ENCODE measurements around the gene BBS1. TPM values are rescaled to one million over a fixed set of nuclear protein-coding genes. Genes with fewer than 3 reads are reported as not detected.

Gene BBS1
- polyA plus RNA-seq, 1 of the 3 experiments (the other 2 are of a cell fraction), result 24.8 TPM

GRCh38 chr11:66497206-66497605 is 13.2 kb upstream of the BBS1 start:
- Histone ChIP-seq H2AFZ (ENCODE audit: low read depth) (no peak overlapping the region), H3K4me3 (ENCODE audit: low read depth in 2 of 2, low read length in 1 of 2) (no peak overlapping the region), H3K9ac (no peak overlapping the region), H3K36me3 (replicated peaks in 1 of 2; ENCODE audit: control insufficient read depth in 1 of 2, insufficient read depth in 2 of 2, low read length in 1 of 2) (peaks cover 4 to 30% of the 10 kb centered on the region in 2 experiments), H3K4me2 (no peak overlapping the region), H3K9me3 (no peaks in the 10 kb centered on the region), H3K27ac (ENCODE audit: low read depth in 2 of 2, low read length in 1 of 2) (no peak overlapping the region), H3K4me1 (ENCODE audit: control insufficient read depth in 1 of 2, insufficient read depth in 2 of 2, low read depth in 1 of 2, low read length in 1 of 2) (no peaks in the 10 kb centered on the region), H3K79me2 (ENCODE audit: insufficient read depth) (no peaks in the 10 kb centered on the region), H4K20me1 (ENCODE audit: insufficient read depth) (no peaks in the 10 kb centered on the region), H3K9me2 (no peaks in the 10 kb centered on the region), H3K27me3 (ENCODE audit: insufficient read depth) (no peaks in the 10 kb centered on the region), H3F3A (replicated peaks; ENCODE audit: insufficient read depth) (no peaks in the 10 kb centered on the region)
- TF ChIP-seq CHD2 (IDR thresholded peaks at IDR 0.05; ENCODE audit: low read length, partially characterized antibody) (no peak), SIN3A (IDR thresholded peaks at IDR 0.05; ENCODE audit: borderline replicate concordance, low read depth, low read length) (no peak), GATA2 (CRISPR knock-in tag; IDR thresholded peaks at IDR 0.05) (no peak), RFX5 (IDR thresholded peaks at IDR 0.05; ENCODE audit: low read length) (no peak), POLR2AphosphoS5 (IDR thresholded peaks at IDR 0.05; ENCODE audit: low read depth, low read length) (no peak), MXI1 (IDR thresholded peaks at IDR 0.05; ENCODE audit: low read depth, low read length) (no peak), FOXJ3 (CRISPR knock-in tag; IDR thresholded peaks at IDR 0.05) (no peak), TCF12 (IDR thresholded peaks at IDR 0.05) (no peak), FOSL2 (IDR thresholded peaks at IDR 0.05; ENCODE audit: borderline replicate concordance, low read depth) (no peak), YY1 (IDR thresholded peaks at IDR 0.05; ENCODE audit: low read depth) (no peak), EZH2phosphoT487 (IDR thresholded peaks at IDR 0.05; ENCODE audit: borderline replicate concordance, low read depth) (no peak)
- ChIA-PET POLR2A (no interaction called here), CTCF (no interaction called here)
- WGBS (ENCODE audit: low lambda C conversion rate), result 92% methylated on average over 11 of the region's 16 CpGs
- no peak for DNase-seq

GRCh38 chr11:66498506-66498905 is 11.9 kb upstream of the BBS1 start:
- DNase-seq, result no peak
- H3K27ac ChIP-seq (ENCODE audit: low read depth in 2 of 2, low read length in 1 of 2), result no peak overlapping the region
- no peak overlapping the region for H3K4me2 ChIP-seq
- no peaks in the 10 kb centered on the region for H3K9me3 ChIP-seq
- H3K9me2 ChIP-seq, result no peaks in the 10 kb centered on the region
- H3F3A ChIP-seq (replicated peaks; ENCODE audit: insufficient read depth), result no peaks in the 10 kb centered on the region
- no peak overlapping the region for H2AFZ ChIP-seq (ENCODE audit: low read depth)
- POLR2A ChIA-PET, result no interaction called here
- CTCF ChIA-PET, result no interaction called here
- H3K36me3 ChIP-seq (replicated peaks in 1 of 2; ENCODE audit: control insufficient read depth in 1 of 2, insufficient read depth in 2 of 2, low read length in 1 of 2), result peaks cover 9 to 18% of the 10 kb centered on the region in 2 experiments
- H3K4me3 ChIP-seq (ENCODE audit: low read depth in 2 of 2, low read length in 1 of 2), result no peak overlapping the region
- 95% methylated on average over 5 of the region's 5 CpGs for WGBS (ENCODE audit: low lambda C conversion rate)
- no peaks in the 10 kb centered on the region for H3K4me1 ChIP-seq (ENCODE audit: control insufficient read depth in 1 of 2, insufficient read depth in 2 of 2, low read depth in 1 of 2, low read length in 1 of 2)
- H3K79me2 ChIP-seq (ENCODE audit: insufficient read depth), result no peaks in the 10 kb centered on the region
- H3K9ac ChIP-seq, result no peak overlapping the region
- no peaks in the 10 kb centered on the region for H4K20me1 ChIP-seq (ENCODE audit: insufficient read depth)
- no peaks in the 10 kb centered on the region for H3K27me3 ChIP-seq (ENCODE audit: insufficient read depth)
- TF ChIP-seq SMC3 (IDR thresholded peaks at IDR 0.05; ENCODE audit: low read depth, low read length), result no peak
- TF ChIP-seq MEF2A (IDR thresholded peaks at IDR 0.05; ENCODE audit: borderline replicate concordance, low read depth), result no peak
- no peak for TF ChIP-seq RCOR1 (IDR thresholded peaks at IDR 0.05; ENCODE audit: low read length)
- TF ChIP-seq FOXM1 (IDR thresholded peaks at IDR 0.05; ENCODE audit: low read depth), result no peak
- no peak for TF ChIP-seq MXI1 (IDR thresholded peaks at IDR 0.05; ENCODE audit: low read depth, low read length)
- TF ChIP-seq JUND (IDR thresholded peaks at IDR 0.05), result no peak
- no peak for TF ChIP-seq CHD2 (IDR thresholded peaks at IDR 0.05; ENCODE audit: low read length, partially characterized antibody)
- no peak for TF ChIP-seq FOXJ3 (CRISPR knock-in tag; IDR thresholded peaks at IDR 0.05)
- TF ChIP-seq YY1 (IDR thresholded peaks at IDR 0.05; ENCODE audit: low read depth), result no peak
- no peak for TF ChIP-seq MAX (IDR thresholded peaks at IDR 0.05; ENCODE audit: low read depth)
- no peak for TF ChIP-seq TAF1 (IDR thresholded peaks at IDR 0.05; ENCODE audit: borderline replicate concordance, low read depth, low read length)
- no peak for TF ChIP-seq EZH2phosphoT487 (IDR thresholded peaks at IDR 0.05; ENCODE audit: borderline replicate concordance, low read depth)
- TF ChIP-seq GABPA (IDR thresholded peaks at IDR 0.05; ENCODE audit: low read depth), result no peak
- TF ChIP-seq REST (IDR thresholded peaks at IDR 0.05; ENCODE audit: low read depth, low read length), result no peak

Measured in SK-N-SH (cell line).